Neural cell (in vitro differentiated cells): ENCODE data around the gene SARNP. TPM values are rescaled to one million over a fixed set of nuclear protein-coding genes. Genes with fewer than 3 reads are reported as not detected.

Experiments
- H2AFZ ChIP-seq: fragments of 200-600, 300-800 bp; sonication (generic), shearing (Covaris generic); 2 replicates; pipeline ENCODE4 v1.6.0; 2014; ENCODE audit warnings: low read depth, mild to moderate bottlenecking, antibody characterized with exemption, low read length, moderate library complexity
- H3F3A ChIP-seq: fragments of 200-600 bp; shearing (Covaris generic); 2 replicates; pipeline ENCODE4 v1.6.1; 2016; ENCODE audit warnings: mild to moderate bottlenecking, moderate library complexity, mixed read lengths, antibody characterized with exemption, low read length; ENCODE audit not compliant: insufficient read depth, poor library complexity, severe bottlenecking
- H3K27ac ChIP-seq: fragments of 200-600, 300-800 bp; sonication (generic), shearing (Covaris generic); 2 replicates; pipeline ENCODE4 v1.5.1; 2014; ENCODE audit warnings: mild to moderate bottlenecking, low read length, moderate library complexity
- H3K27me3 ChIP-seq: fragments of 300-800, 200-600 bp; sonication (generic), shearing (Covaris generic); 2 replicates; pipeline ENCODE4 v1.6.0; 2014; ENCODE audit warnings: mild to moderate bottlenecking, low read depth, low read length, moderate library complexity; ENCODE audit not compliant: insufficient read depth
- H3K36me3 ChIP-seq: fragments of 300-800, 200-600 bp; sonication (generic), shearing (Covaris generic); 2 replicates; pipeline ENCODE4 v1.5.1; 2014; ENCODE audit warnings: mild to moderate bottlenecking, antibody characterized with exemption, low read length, moderate library complexity; ENCODE audit not compliant: insufficient read depth
- H3K4me2 ChIP-seq: fragments of 300-800, 200-600 bp; sonication (generic), shearing (Covaris generic); 2 replicates; pipeline ENCODE4 v1.6.0; 2014; ENCODE audit warnings: mild to moderate bottlenecking, low read length
- H3K4me3 ChIP-seq: fragments of 300-800, 200-600 bp; sonication (generic), shearing (Covaris generic); 2 replicates; pipeline ENCODE4 v1.5.1; 2014; ENCODE audit warnings: mild to moderate bottlenecking, low read length, moderate library complexity
- H3K79me2 ChIP-seq: fragments of 200-600 bp; shearing (Covaris generic); replicated peaks from 2 replicates; pipeline ENCODE4 v1.6.0; 2014; ENCODE audit warnings: mild to moderate bottlenecking, low read length, moderate library complexity; ENCODE audit not compliant: insufficient read depth
- H3K9ac ChIP-seq: fragments of 300-800, 200-600 bp; sonication (generic), shearing (Covaris generic); 2 replicates; pipeline ENCODE4 v1.6.1; 2016; ENCODE audit warnings: mild to moderate bottlenecking, low read length, mixed read lengths
- H3K9me2 ChIP-seq: fragments of 200-600 bp; shearing (Covaris generic); 2 replicates; pipeline ENCODE4 v1.6.1; 2016; ENCODE audit warnings: mild to moderate bottlenecking, low read length, mixed read lengths; ENCODE audit not compliant: insufficient read depth
- H3K9me3 ChIP-seq: fragments of 200-600, 300-800 bp; sonication (generic), shearing (Covaris generic); 2 replicates; pipeline ENCODE4 v1.6.1; 2016; ENCODE audit warnings: mild to moderate bottlenecking, mixed run types, low read length, moderate library complexity, mixed read lengths
- H4K20me1 ChIP-seq: fragments of 200-600 bp; shearing (Covaris generic); 2 replicates; pipeline ENCODE4 v1.6.1; 2016; ENCODE audit warnings: mild to moderate bottlenecking, mixed run types; ENCODE audit not compliant: insufficient read depth
- CTCF ChIP-seq: fragments of 450-650 bp; IDR thresholded peaks from 2 replicates; pipeline ENCODE4 v1.5.1; 2014; ENCODE audit warnings: antibody characterized with exemption, mild to moderate bottlenecking, moderate library complexity; ENCODE audit not compliant: poor library complexity, severe bottlenecking
- EP300 ChIP-seq: fragments of 450-650 bp; conservative IDR thresholded peaks from 2 replicates; pipeline ENCODE4 v1.6.1; 2014; ENCODE audit warnings: antibody characterized with exemption, mild to moderate bottlenecking, moderate library complexity; ENCODE audit not compliant: poor library complexity, severe bottlenecking
- EZH2 ChIP-seq: fragments of 200-600, 300-800 bp; shearing (Covaris generic), sonication (generic); IDR thresholded peaks from 2 replicates; pipeline ENCODE4 v1.6.1; 2014; ENCODE audit warnings: antibody characterized with exemption, low read length, borderline replicate concordance, mild to moderate bottlenecking; ENCODE audit not compliant: insufficient read depth, poor library complexity, severe bottlenecking
- MXI1 ChIP-seq: fragments of 450-650 bp; conservative IDR thresholded peaks from 2 replicates; pipeline ENCODE4 v1.6.1; 2014; ENCODE audit warnings: antibody characterized with exemption, mild to moderate bottlenecking; ENCODE audit not compliant: poor library complexity, severe bottlenecking
- POLR2AphosphoS5 ChIP-seq: IDR thresholded peaks from 2 replicates; pipeline ENCODE4 v1.6.1; 2012
- RAD21 ChIP-seq: fragments of 450-650 bp; conservative IDR thresholded peaks from 2 replicates; pipeline ENCODE4 v1.6.1; 2014; ENCODE audit warnings: antibody characterized with exemption, mild to moderate bottlenecking, moderate library complexity
- REST ChIP-seq: IDR thresholded peaks from 2 replicates; pipeline ENCODE4 v1.6.1; 2012; ENCODE audit warnings: borderline replicate concordance
- SMC3 ChIP-seq: fragments of 450-650 bp; conservative IDR thresholded peaks from 2 replicates; pipeline ENCODE4 v1.6.1; 2014; ENCODE audit warnings: antibody characterized with exemption, mild to moderate bottlenecking, moderate library complexity; ENCODE audit not compliant: poor library complexity
- TAF1 ChIP-seq: IDR thresholded peaks from 2 replicates; pipeline ENCODE4 v1.6.1; 2012; ENCODE audit warnings: low read depth
- polyA plus RNA-seq: library from polyadenylated mRNA; depleted of rRNA; stranded (reverse); fragments of >200 nt; gene quantifications from 2 replicates; pipeline ENCODE4 v1.2.3, GENCODE V29; 2014

The SARNP gene
- polyA plus RNA-seq, 1 donor from 2014 or later = 332 TPM

- no peaks in the 10 kb centered on the region for H3K27me3 ChIP-seq
- no peak overlapping the region for H2AFZ ChIP-seq
- H3K4me3 ChIP-seq = no peak overlapping the region
- H3K4me2 ChIP-seq = no peak overlapping the region
- peaks cover 3% of the 10 kb centered on the region for H4K20me1 ChIP-seq
- no peaks in the 10 kb centered on the region for H3K9me3 ChIP-seq
- peaks cover 92% of the 10 kb centered on the region for H3K79me2 ChIP-seq
- no peaks in the 10 kb centered on the region for H3K9me2 ChIP-seq
- H3F3A ChIP-seq = no peaks in the 10 kb centered on the region
- no peaks in the 10 kb centered on the region for H3K36me3 ChIP-seq
- H3K9ac ChIP-seq = no peak overlapping the region
- TF ChIP-seq REST = no peak
- no peak for TF ChIP-seq EP300
- no peak for TF ChIP-seq RAD21
- TF ChIP-seq EZH2 = no peak
- TF ChIP-seq CTCF = no peak
- TF ChIP-seq MXI1 = no peak
- TF ChIP-seq TAF1 = no peak
- no peak for TF ChIP-seq SMC3
- no peak for TF ChIP-seq POLR2AphosphoS5
- no peak overlapping the region for H3K27ac ChIP-seq
These were observed 8.2 kb downstream of the SARNP start for GRCh38 chr12:55809274-55809673.

- no peaks in the 10 kb centered on the region for H3K27me3 ChIP-seq
- TF ChIP-seq SMC3 (no peak), EZH2 (no peak), MXI1 (no peak), CTCF (no peak), POLR2AphosphoS5 (no peak), TAF1 (no peak), EP300 (no peak), REST (no peak), RAD21 (no peak)
- no peaks in the 10 kb centered on the region for H3K9me2 ChIP-seq
- no peaks in the 10 kb centered on the region for H3K36me3 ChIP-seq
- no peaks in the 10 kb centered on the region for H3K9me3 ChIP-seq
- H3K79me2 ChIP-seq = peaks cover 70% of the 10 kb centered on the region
- no peaks in the 10 kb centered on the region for H3F3A ChIP-seq
- no peak overlapping the region for H3K27ac ChIP-seq
- H3K9ac ChIP-seq = no peak overlapping the region
- no peak overlapping the region for H2AFZ ChIP-seq
- H4K20me1 ChIP-seq = peaks cover 3% of the 10 kb centered on the region
- H3K4me2 ChIP-seq = no peak overlapping the region
- H3K4me3 ChIP-seq = no peak overlapping the region
These were observed 10.5 kb downstream of the SARNP start for GRCh38 chr12:55806982-55807381.
